ENCODE results near the gene LARP6.
"Not testable (repeated sequence)": the region's sequence is repeated elsewhere in the genome, so short reads cannot be mapped to it uniquely, and the experiment has no call there.

Gene LARP6

DNA sequence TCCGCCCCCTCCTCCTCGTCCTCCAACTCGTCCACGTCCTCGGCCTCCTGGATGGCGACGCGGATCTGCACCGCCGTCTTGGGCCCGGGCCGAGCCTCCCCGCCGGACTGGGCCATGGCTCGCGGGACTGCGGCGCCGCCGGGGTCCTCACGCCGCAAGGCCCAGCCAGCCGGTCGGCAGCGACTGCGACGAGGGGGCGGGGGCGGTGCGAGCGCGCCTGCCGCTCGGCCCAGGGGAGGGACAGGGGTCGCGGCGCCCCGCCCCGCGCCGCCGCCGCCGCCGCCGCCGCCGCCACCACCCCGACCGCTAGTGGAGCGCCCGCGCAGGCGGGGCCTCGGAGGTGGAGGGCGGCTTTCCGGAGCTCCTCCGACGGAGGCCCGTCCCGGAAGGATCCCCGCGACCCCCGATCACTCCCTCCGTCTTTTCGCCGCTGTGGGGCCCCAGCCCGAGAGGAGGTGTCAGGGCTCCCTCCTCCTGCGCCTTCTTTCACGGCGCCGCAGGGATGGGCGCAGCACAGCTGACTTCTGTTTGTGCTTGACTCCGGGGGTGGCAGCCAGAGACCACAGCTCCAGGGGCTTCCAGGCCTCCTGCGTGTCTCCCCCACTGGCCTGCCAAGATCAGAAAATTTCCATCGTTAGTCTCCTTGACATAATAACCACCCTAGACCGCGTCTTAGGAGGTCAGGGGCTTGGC lies at the start of gene LARP6:
Gene LARP6, minus strand, starts transcription at position 185 of the 693 bp plus-strand sequence. Its CDS starts 69 bp downstream, at position 116.
- DNase-seq (ENCODE audit: low spot score in 2 of 2) = peak in 1 of 2 donors; percentile 25

DNA sequence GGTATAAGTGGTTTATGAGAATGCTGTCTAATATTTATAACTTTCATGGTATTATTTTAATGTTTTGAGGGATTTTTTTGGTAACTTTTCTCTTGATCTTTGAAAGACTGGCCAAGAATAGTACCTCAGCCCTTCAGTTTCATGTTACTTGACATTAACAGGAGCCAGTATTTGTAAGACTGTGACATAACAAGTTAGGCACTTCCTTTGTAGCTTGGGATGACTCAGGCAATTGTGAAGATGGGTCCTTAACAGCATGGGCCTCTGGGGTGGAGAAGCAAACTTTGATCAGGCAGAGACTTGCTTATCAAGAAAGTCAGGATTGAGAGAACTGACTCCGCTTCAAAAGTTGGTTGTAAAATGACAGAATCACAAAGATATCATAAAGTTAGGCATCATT lies 48.1 kb upstream of the LARP6 start:
- H3K27ac Mint-ChIP-seq = no peak overlapping the region
- ATAC-seq (ENCODE audit: low read depth) (no peak), DNase-seq (ENCODE audit: low spot score in 2 of 2) (no peak)
- peaks cover 4% of the 10 kb centered on the region for H3K36me3 Mint-ChIP-seq
- H3K4me1 Mint-ChIP-seq = no peaks in the 10 kb centered on the region
- no peaks in the 10 kb centered on the region for H3K9me3 Mint-ChIP-seq
- no peak overlapping the region for H3K4me3 Mint-ChIP-seq
- H3K27me3 Mint-ChIP-seq = no peaks in the 10 kb centered on the region

More for the DNA sequence above, at the start of gene LARP6:
- no peak within 1 kb of the TSS for H3K27ac Mint-ChIP-seq
- H3K4me1 Mint-ChIP-seq = peaks cover 4% of the 10 kb centered on the region
- H3K4me3 Mint-ChIP-seq = peak within 1 kb of the TSS; percentile 87
- no peaks in the 10 kb centered on the region for H3K9me3 Mint-ChIP-seq
- peaks cover 31% of the 10 kb centered on the region for H3K27me3 Mint-ChIP-seq
- ATAC-seq (ENCODE audit: low read depth) = peak; percentile 51
- H3K36me3 Mint-ChIP-seq = no peaks in the 10 kb centered on the region

DNA sequence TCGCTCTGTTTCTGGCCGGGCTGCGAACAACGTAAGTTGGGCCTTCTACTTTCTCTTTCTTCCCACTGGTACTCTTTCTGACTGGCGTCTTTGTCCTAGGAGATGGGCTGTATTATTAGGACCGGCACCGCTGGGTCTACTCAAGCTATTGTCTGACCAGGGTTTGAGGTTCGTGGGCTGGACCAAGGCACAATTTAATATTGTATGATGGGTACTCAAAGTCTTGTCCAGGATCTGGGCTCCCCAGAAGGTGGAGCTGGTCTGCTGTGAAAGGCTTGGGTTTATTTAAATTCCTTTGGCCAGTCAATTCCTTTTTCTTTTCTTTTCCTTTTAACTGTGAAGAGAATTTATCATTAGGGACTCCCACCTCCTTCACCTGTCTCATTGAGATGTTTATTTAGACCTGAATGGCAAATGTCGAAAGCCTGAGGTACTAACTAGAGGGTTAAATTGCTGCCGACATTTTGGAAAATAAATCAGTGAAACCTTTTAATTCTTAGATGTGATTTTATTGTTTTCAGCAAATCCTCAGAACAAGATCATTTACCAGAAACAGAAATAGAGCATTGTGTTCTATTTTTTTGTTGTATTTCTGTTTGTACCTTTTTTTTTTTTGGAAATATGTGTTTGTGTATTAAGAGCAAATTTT lies 39.1 kb upstream of the LARP6 start:
- H3K27me3 Mint-ChIP-seq = peaks cover 2% of the 10 kb centered on the region
- peak overlapping the region; percentile 95 for H3K4me3 Mint-ChIP-seq
- H3K9me3 Mint-ChIP-seq = no peaks in the 10 kb centered on the region
- H3K4me1 Mint-ChIP-seq = peaks cover 13% of the 10 kb centered on the region
- DNase-seq (ENCODE audit: low spot score in 2 of 2) = no peak
- peak overlapping the region; percentile 93 for H3K27ac Mint-ChIP-seq
- H3K36me3 Mint-ChIP-seq = no peaks in the 10 kb centered on the region
- peak; percentile 38 for ATAC-seq (ENCODE audit: low read depth)

DNA sequence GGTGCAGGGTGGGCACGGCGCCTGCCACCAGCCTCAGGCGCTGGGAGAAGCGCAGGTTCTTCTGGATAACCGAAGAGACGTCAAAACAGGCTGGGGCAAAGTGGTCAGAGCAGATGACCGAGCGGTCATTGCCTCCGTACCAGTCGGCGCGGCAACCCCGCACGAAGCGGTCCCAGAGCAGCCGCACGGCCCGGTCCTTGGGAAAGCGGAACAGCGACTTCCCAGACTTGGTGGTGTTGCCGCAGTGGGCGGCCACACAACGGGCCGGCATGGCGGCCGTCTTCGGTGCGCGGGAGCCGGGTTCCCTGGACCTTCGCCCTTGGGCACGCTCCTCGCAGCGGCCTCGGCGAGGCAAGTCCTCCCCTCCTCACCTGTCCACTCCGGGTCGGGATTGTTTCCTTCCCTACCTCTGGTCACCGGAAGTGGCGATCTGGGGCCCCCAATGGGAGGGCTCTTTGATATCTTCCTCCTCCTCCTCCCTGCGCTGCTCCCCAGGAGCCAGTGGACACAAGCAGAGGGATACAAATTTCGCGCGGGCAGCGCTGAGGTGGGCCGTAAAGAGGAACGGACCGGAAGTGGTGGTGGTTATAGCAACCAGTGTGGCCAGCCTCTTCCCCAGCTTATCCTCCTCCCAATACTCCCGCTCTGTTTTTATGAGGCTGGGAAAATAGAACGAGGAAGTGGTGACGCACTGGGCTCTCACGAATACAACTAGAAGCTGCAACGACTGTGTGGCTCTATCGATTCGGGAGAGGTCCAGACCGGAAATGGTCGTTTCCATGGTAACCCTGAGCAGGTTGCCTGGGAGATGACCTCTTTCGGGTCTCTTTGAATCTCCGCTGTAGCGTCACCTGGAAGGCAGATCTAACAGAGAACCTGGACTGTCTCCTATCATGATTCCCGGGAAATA lies 38.3 kb upstream of the LARP6 start, which contains the start of the genes LRRC49 and THAP10:
Gene LRRC49, plus strand, starts transcription at position 825 of the 910 bp plus-strand sequence. Its CDS starts 69 bp downstream, at position 894.
Gene THAP10, minus strand, starts transcription at position 432 of the 910 bp plus-strand sequence. Its CDS starts 161 bp downstream, at position 271.
- peak within 1 kb of the TSS; percentile 93 for H3K27ac Mint-ChIP-seq
- peak within 1 kb of the TSS; percentile 95 for H3K4me3 Mint-ChIP-seq
- DNase-seq (ENCODE audit: low spot score in 2 of 2) (peak; percentile 23 to 24), ATAC-seq (ENCODE audit: low read depth) (peak; percentile 65)
- H3K27me3 Mint-ChIP-seq = peaks cover 2% of the 10 kb centered on the region
- H3K4me1 Mint-ChIP-seq = peaks cover 13% of the 10 kb centered on the region
- H3K36me3 Mint-ChIP-seq = no peaks in the 10 kb centered on the region
- no peaks in the 10 kb centered on the region for H3K9me3 Mint-ChIP-seq

DNA sequence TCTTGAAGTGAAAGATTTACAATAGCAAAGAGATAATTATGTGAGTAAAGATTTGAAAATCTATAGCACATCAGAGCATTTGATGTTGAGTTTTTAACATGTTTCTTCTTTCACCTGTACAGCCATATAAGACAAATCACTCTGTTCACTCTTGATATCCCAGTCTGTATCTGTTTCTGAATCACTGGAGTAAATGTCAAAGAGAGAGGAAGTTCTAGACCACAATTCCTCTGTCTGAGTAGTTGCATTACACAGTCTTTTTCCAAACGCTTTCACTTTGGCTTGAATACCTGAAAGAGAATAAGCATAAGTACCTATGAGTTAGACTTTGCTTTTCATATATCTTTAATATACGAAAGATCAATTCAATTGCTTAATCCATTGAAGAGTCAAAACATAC lies 28.4 kb upstream of the LARP6 start:
- ATAC-seq (ENCODE audit: low read depth) (no peak), DNase-seq (ENCODE audit: low spot score in 2 of 2) (no peak)
- H3K4me3 Mint-ChIP-seq = no peak overlapping the region
- peaks cover 8% of the 10 kb centered on the region for H3K27me3 Mint-ChIP-seq
- H3K4me1 Mint-ChIP-seq = no peaks in the 10 kb centered on the region
- H3K36me3 Mint-ChIP-seq = no peaks in the 10 kb centered on the region
- no peak overlapping the region for H3K27ac Mint-ChIP-seq
- H3K9me3 Mint-ChIP-seq = no peaks in the 10 kb centered on the region

DNA sequence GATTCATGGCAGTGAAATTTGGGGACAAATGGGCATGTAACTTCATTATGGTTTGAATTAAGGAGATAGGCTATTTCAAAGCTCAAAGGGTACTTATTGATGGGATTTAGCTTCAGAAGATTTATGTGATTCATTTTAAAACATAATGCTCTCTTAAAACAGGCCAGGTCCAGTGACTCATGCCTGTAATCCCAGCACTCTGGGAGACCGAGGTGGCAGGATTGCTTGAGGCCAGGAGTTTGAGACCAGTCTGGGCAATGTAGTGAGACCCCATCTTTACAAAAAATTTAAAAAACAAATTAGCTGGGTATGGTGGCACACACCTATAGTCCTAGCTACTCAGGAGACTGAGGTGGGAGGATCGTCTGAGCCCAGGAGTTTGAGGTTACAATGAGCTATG lies 26.8 kb upstream of the LARP6 start:
- Mint-ChIP-seq H3K27me3 (peaks cover 13% of the 10 kb centered on the region), H3K27ac (no peak overlapping the region)

DNA sequence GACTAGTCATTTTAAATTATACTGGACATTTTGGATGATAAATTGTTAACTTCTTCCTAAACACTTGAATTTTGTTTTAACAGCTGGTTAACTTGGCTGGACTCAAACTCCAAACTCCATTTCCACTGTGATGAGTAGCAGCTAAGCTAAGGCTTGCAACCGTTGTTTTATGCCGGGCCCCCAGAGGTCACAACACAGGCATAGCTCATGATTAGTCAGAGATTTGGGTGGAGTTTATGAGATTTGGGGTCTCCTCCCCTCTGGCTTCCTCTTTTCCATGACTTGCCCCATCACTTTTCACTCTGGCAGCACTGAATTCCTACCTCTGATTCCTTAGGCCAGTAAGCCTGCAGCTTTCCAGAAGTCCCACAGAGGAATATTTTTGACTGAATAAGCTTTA lies 25.4 kb upstream of the LARP6 start:
- Mint-ChIP-seq H3K27me3 (peaks cover 13% of the 10 kb centered on the region), H3K27ac (no peak overlapping the region), H3K4me1 (no peaks in the 10 kb centered on the region), H3K4me3 (no peak overlapping the region), H3K9me3 (no peaks in the 10 kb centered on the region), H3K36me3 (no peaks in the 10 kb centered on the region)
- DNase-seq (ENCODE audit: low spot score in 2 of 2) (no peak), ATAC-seq (ENCODE audit: low read depth) (no peak)

More for the DNA sequence above, 26.8 kb upstream of the LARP6 start:
- ATAC-seq (ENCODE audit: low read depth) (no peak), DNase-seq (ENCODE audit: low spot score in 2 of 2) (no peak)
- Mint-ChIP-seq H3K4me1 (no peaks in the 10 kb centered on the region), H3K4me3 (no peak overlapping the region), H3K9me3 (no peaks in the 10 kb centered on the region), H3K36me3 (no peaks in the 10 kb centered on the region)

DNA sequence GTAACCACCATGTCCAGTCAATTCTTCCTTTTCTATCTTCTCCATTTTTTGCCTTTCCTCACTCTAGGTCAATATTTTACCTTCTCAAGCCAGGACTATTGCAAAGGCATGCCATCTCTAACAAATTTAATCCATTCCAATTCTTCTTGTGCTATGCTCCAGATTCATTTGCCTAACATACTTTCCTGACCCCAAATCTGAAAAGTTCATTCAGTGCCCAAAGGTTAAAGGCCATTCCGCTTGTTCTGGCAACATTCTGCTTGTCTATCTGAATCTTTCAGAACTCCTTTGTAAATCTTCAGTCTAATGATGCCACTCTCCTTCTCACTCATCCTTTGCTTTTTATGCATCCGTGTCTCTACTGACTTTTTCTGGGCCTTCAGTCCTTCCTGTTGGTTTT lies 22.7 kb upstream of the LARP6 start:
- peaks cover 24% of the 10 kb centered on the region for H3K27me3 Mint-ChIP-seq
- no peaks in the 10 kb centered on the region for H3K9me3 Mint-ChIP-seq
- no peaks in the 10 kb centered on the region for H3K4me1 Mint-ChIP-seq
- H3K4me3 Mint-ChIP-seq = no peak overlapping the region
- ATAC-seq (ENCODE audit: low read depth) = no peak
- H3K36me3 Mint-ChIP-seq = no peaks in the 10 kb centered on the region
- no peak for DNase-seq (ENCODE audit: low spot score in 2 of 2)
- no peak overlapping the region for H3K27ac Mint-ChIP-seq

DNA sequence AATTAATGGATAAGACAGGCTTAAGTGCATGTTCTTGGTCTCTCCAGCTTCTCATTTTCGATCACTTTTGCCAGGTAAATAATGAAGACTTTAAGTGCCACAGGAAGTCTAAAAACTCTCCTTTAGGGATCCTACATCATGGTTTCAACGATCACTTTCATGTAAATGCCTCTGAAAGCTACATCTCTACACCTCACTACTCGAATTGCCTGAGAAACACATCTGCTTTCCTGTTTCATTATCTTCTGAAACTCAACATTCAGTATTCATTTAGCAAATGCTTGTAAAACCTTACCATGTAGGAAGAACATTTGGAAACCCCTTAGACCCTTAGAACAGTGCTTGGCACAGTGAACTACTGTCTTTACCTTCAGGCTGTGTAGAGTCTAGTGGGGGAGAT lies 22.1 kb upstream of the LARP6 start:
- no peaks in the 10 kb centered on the region for H3K4me1 Mint-ChIP-seq
- H3K9me3 Mint-ChIP-seq = no peaks in the 10 kb centered on the region
- no peaks in the 10 kb centered on the region for H3K36me3 Mint-ChIP-seq
- ATAC-seq (ENCODE audit: low read depth) (no peak), DNase-seq (ENCODE audit: low spot score in 2 of 2) (no peak)
- no peak overlapping the region for H3K27ac Mint-ChIP-seq
- H3K4me3 Mint-ChIP-seq = no peak overlapping the region
- peaks cover 24% of the 10 kb centered on the region for H3K27me3 Mint-ChIP-seq

DNA sequence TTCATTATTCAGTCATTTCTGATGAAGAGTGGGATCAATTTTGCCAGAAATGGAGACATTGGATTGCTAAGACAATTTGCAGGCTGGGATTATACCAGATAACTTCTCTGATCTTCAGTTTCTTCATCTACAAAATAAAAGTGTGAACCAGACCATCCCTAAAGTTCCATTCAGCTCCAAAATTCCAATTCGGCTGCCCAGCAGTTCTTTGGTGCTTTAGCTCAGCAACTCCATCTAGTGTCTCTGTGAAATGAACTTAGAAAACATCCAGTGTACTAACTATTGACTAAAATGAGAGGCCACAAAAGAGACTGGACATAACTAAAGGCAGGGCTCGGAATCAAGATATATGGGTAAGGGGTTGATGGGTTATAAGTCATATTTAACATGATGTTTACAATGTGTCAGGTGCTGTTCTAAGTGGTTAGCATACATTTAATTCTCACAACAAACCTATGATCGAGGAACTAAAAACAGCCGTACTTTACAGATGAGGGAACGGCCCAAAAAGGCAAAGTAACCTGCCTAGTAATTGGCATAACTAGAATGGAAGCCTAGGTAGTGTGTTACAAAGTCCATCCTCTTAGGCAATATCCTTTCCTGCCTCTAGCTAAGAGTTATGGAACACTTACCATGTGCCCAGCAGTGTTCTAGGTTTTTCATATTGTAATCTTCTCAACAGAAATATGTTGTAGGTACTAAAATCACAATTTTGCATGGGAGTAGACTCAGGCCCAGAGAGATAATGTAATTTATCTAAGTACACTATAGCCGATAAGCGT lies 21.2 kb upstream of the LARP6 start:
- Mint-ChIP-seq H3K9me3 (no peaks in the 10 kb centered on the region), H3K4me3 (no peak overlapping the region), H3K36me3 (no peaks in the 10 kb centered on the region), H3K27me3 (peaks cover 24% of the 10 kb centered on the region), H3K27ac (no peak overlapping the region), H3K4me1 (no peaks in the 10 kb centered on the region)
- no peak for DNase-seq (ENCODE audit: low spot score in 2 of 2)
- no peak for ATAC-seq (ENCODE audit: low read depth)

DNA sequence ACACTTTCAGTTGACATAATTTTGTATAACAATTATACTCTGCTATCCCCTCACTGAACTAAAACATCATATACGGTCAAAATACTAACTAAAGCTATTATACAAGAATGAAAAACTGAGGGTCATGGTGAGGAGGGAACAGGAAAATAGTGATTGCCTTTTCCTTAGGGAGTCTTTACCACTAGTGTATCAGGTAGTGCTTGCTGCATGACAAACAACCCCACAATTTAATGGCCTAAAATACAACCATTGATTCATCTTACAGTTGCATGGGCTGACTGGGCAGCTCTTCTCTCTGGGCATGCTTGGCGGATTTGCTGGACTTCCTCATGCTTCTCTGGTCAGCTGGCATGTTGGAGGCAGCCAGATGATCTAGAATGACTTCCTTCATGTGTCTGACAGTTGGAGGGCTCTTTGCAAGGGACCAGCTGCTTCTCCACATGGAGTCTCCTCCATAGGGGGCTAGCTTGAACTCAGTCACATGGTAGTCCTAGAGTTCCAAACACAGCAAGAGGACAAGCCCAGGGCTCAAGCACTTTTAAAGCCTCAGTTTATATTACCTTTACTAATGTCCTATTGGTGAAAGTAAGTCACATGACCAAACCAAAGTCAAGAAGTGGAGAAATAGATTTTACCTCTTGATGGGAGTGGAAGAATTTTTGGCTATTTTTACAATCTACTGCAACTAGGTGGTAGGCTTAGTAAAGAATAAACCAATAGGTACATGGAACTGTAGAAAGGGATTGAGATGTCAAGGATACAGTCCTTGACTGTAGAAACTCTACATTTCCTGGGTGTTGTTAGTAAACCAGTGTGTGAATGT lies 19.5 kb upstream of the LARP6 start:
- no peaks in the 10 kb centered on the region for H3K36me3 Mint-ChIP-seq
- DNase-seq (ENCODE audit: low spot score in 2 of 2) (no peak), ATAC-seq (ENCODE audit: low read depth) (no peak)
- H3K27me3 Mint-ChIP-seq = peaks cover 20% of the 10 kb centered on the region
- H3K27ac Mint-ChIP-seq = no peak overlapping the region
- no peaks in the 10 kb centered on the region for H3K4me1 Mint-ChIP-seq
- no peaks in the 10 kb centered on the region for H3K9me3 Mint-ChIP-seq
- H3K4me3 Mint-ChIP-seq = no peak overlapping the region

DNA sequence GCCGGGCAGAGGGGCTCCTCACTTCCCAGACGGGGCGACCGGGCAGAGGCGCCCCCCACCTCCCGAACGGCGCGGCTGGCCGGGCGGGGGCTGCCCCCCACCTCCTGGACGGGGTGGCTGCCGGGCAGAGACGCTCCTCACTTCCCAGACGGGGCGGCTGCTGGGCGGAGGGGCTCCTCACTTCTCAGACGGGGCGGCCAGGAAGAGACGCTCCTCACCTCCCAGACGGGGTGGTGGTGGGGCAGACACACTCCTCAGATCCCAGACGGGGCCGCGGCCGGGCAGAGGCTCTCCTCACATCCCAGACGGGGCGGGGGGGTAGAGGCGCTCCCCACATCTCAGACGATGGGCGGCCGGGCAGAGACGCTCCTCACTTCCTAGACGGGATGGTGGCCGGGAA lies 17.5 kb upstream of the LARP6 start:
- H3K4me3 Mint-ChIP-seq; H3K9me3 Mint-ChIP-seq; ATAC-seq (ENCODE audit: low read depth); H3K27ac Mint-ChIP-seq; H3K4me1 Mint-ChIP-seq; DNase-seq (ENCODE audit: low spot score in 2 of 2); H3K36me3 Mint-ChIP-seq: not testable (repeated sequence)
- peaks cover 20% of the 10 kb centered on the region for H3K27me3 Mint-ChIP-seq

DNA sequence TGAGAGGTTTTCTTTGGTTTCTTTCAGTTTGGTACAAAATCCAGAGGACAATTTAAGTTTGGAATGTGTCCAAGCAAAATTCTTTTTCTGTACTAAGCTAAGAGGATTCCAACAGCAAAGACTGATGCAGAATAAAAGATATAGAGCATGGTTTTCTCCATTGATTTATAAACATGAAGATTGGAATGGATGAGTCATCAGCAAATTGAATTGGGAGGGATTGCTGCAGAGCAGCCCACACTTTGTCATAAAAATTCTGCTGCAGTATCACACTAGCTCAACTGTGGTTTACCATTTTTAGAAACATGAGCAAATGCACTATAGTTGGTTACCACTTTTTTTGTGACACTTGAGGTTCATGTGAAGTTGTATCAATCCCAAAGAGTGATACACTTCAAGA lies 16.1 kb upstream of the LARP6 start:
- H3K27me3 Mint-ChIP-seq = peaks cover 19% of the 10 kb centered on the region
- no peak for ATAC-seq (ENCODE audit: low read depth)
- H3K9me3 Mint-ChIP-seq = no peaks in the 10 kb centered on the region
- no peaks in the 10 kb centered on the region for H3K4me1 Mint-ChIP-seq
- no peaks in the 10 kb centered on the region for H3K36me3 Mint-ChIP-seq
- H3K27ac Mint-ChIP-seq = no peak overlapping the region
- no peak overlapping the region for H3K4me3 Mint-ChIP-seq
- no peak for DNase-seq (ENCODE audit: low spot score in 2 of 2)
